Adrenal gland (tissue), 12 donors: Measurements from ENCODE around the gene RAB29. TPM values are rescaled to one million over a fixed set of nuclear protein-coding genes. Genes with fewer than 3 reads are reported as not detected.

Experiments
- DNase-seq, 7 donors: peaks; one replicate each; pipeline ENCODE4 v3.0.0-alpha.2; 2019 to 2020
- H3K27ac ChIP-seq, 5 donors: fragments of 200-600 bp; sonication (generic) in 4 of 5; 1 replicate in 3 of 5; 2 replicates in 2 of 5; pipeline versions ENCODE4 v1.5.1 to v1.8.0; 2016 to 2020; ENCODE audit warnings: mild to moderate bottlenecking in 1 of 5
- H3K27me3 ChIP-seq: fragments of 200-600 bp; 2 replicates; pipeline ENCODE4 v1.8.0; 2021
- H3K36me3 ChIP-seq, 2 donors: fragments of 200-600 bp; replicated peaks in 1 of 2; 1 replicate in 1 of 2; 2 replicates in 1 of 2; pipeline versions ENCODE4 v1.5.1 to v1.8.0; 2018 to 2022
- H3K4me1 ChIP-seq, 2 donors: fragments of 200-600 bp; replicated peaks in 1 of 2; 1 replicate in 1 of 2; 2 replicates in 1 of 2; pipeline versions ENCODE4 v1.5.1 to v1.8.0; 2018 to 2021
- H3K4me3 ChIP-seq, 4 donors: fragments of 200-600 bp; sonication (generic) in 3 of 4; one replicate each; pipeline ENCODE4 v1.5.1; 2016 to 2018
- H3K9me3 ChIP-seq, 3 donors: fragments of 200-600 bp; sonication (generic) in 1 of 3; replicated peaks in 1 of 3; 1 replicate in 2 of 3; 2 replicates in 1 of 3; pipeline versions ENCODE4 v1.5.1 to v1.8.0; 2016 to 2021
- POLR2A ChIP-seq, 2 donors: fragments of 450-650 bp; IDR thresholded peaks; one replicate each; pipeline ENCODE4 v1.6.1; 2017; ENCODE audit warnings: antibody characterized with exemption in 2 of 2, mild to moderate bottlenecking in 2 of 2, moderate library complexity in 1 of 2
- WGBS, 4 donors: extraction: QIAGEN DNeasy Blood & Tissue Kit in 2 of 4; methylation state at CpG; one replicate each; pipeline versions ENCODE4 v1.1.5 to v1.1.7; 2013 to 2017; 5-methylcytosine and 5-hydroxymethylcytosine counted together
- intact Hi-C, 2 donors: fragments of 100-400 bp; cut with DNase I; formaldehyde crosslinking; loops; one replicate each; pipeline versions ENCODE4 v1.14.1 to v1.15.0; 2022 to 2023
- polyA plus RNA-seq, 3 donors: library from polyadenylated mRNA; stranded (reverse); fragments of 200-250 nt in 2 of 3; fragments of 350-450 nt in 1 of 3; fragmentation: Illumina TruSeq in 1 of 3; extraction: RNeasy Lipid Tissue Mini Kit (QIAGEN cat#74804) in 1 of 3; gene quantifications; one replicate each; pipeline ENCODE4 v1.2.3, GENCODE V29; 2013 to 2014
- total RNA-seq, 9 donors: library from RNA; depleted of rRNA in 4 of 9; stranded (reverse); fragments of >200 nt in 4 of 9; fragments of 120-200 nt in 1 of 9; fragmentation: NEBNext Ultra II Directional in 1 of 9; extraction: Animal tissue kit (Norgen Biotek cat#: 25700) in 1 of 9; gene quantifications; one replicate each; pipeline versions ENCODE4 v1.1.0 to v1.2.4, GENCODE V29; 2013 to 2023
- TF ChIP-seq, protein P1 (sequence below), 6 experiments: fragments of 450-650 bp in 4 of 6; fragments of 200-600 bp in 2 of 6; sonication (generic) in 1 of 6; IDR thresholded peaks; 1 replicate in 5 of 6; 2 replicates in 1 of 6; pipeline versions ENCODE4 v1.5.1 to v1.8.0; 2016 to 2021; ENCODE audit warnings: antibody characterized with exemption in 6 of 6, mild to moderate bottlenecking in 2 of 6, moderate library complexity in 1 of 6
- donor health status: healthy with polysubstance abuse.
- donor health status: Bipolar disorder and iron deficiency.
- donor health status: DM: yes; HTN: yes; CAD: no.
- donor health status: DM: no; HTN: no; CAD: no.
- donor health status: DM: no; HTN: no; CAD: no.
- donor health status: DM: yes; HTN: yes; CAD: no.

RAB29 gene
- total and polyA plus RNA-seq, 12 donors = 4.2 to 52.2 (median 24.7) TPM

DNA sequence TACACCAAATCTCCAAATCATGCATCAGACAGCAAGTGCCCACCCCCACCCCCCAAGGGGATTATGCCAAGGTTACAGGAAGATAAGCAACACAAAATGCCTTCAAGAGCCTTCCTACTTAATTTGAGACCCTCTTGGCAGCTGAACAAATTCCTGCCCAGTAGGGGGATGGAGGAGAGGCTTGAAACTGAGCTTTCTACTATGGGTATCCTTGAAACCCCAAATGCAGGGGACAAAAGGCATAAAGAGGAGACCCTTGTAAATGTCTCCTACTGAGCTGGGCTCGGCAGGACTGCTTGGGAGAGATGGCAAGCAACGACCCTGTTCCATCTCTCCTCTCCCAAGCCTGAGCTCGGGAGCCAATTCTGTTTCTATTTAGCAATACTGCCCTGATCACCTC, 34.2 kb upstream of the RAB29 start:
- intact Hi-C loops = no loop called here
- peaks cover 23 to 62% of the 10 kb centered on the region in 2 donors for H3K4me1 ChIP-seq
- TF ChIP-seq, protein P1, sequence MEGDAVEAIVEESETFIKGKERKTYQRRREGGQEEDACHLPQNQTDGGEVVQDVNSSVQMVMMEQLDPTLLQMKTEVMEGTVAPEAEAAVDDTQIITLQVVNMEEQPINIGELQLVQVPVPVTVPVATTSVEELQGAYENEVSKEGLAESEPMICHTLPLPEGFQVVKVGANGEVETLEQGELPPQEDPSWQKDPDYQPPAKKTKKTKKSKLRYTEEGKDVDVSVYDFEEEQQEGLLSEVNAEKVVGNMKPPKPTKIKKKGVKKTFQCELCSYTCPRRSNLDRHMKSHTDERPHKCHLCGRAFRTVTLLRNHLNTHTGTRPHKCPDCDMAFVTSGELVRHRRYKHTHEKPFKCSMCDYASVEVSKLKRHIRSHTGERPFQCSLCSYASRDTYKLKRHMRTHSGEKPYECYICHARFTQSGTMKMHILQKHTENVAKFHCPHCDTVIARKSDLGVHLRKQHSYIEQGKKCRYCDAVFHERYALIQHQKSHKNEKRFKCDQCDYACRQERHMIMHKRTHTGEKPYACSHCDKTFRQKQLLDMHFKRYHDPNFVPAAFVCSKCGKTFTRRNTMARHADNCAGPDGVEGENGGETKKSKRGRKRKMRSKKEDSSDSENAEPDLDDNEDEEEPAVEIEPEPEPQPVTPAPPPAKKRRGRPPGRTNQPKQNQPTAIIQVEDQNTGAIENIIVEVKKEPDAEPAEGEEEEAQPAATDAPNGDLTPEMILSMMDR (IDR thresholded peaks at IDR 0.05) = no peak
- no peak for TF ChIP-seq POLR2A (IDR thresholded peaks at IDR 0.05)
- 55 to 85% (median 70%) methylated on average over 3 of the region's 3 CpGs for WGBS, 4 donors
- no peak overlapping the region for H3K4me3 ChIP-seq
- DNase-seq = no peak
- H3K27me3 ChIP-seq = no peaks in the 10 kb centered on the region
- H3K36me3 ChIP-seq = peaks cover 0 to 9% of the 10 kb centered on the region in 2 donors
- H3K9me3 ChIP-seq = no peaks in the 10 kb centered on the region
- H3K27ac ChIP-seq = no peak overlapping the region

DNA sequence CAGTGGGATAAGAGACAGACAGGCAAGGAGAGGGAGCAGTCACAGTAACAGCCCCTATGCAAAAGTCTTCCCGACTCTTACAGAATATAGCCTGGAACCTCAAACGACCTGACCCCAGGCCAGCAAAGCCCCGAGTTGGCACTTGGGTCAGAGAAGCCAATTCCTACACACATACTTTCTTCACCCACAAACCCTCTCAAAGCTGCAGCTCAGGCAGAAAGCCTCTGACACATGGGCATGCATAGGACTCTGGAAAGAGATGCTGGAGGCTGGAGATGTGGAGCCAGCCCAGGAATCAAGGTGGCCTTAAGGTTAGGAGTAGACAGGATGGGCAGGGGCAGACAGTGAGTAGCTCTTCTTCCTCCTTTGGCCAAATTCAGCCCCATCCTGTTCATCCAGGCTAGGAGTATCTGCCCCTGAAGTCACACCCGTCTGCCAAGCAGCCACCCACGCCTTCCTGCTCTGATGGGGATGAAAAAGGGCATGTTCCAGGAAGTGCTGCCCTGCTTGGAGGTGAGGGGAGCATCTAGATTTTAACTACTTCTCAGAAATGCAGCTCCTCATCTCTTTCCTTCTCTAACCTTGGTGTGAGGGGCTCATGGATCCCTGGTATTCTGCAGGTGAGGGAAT, 29.9 kb upstream of the RAB29 start:
- no peak for DNase-seq
- Histone ChIP-seq H3K4me3 (no peak overlapping the region), H3K4me1 (peaks cover 10 to 33% of the 10 kb centered on the region in 2 donors)

DNA sequence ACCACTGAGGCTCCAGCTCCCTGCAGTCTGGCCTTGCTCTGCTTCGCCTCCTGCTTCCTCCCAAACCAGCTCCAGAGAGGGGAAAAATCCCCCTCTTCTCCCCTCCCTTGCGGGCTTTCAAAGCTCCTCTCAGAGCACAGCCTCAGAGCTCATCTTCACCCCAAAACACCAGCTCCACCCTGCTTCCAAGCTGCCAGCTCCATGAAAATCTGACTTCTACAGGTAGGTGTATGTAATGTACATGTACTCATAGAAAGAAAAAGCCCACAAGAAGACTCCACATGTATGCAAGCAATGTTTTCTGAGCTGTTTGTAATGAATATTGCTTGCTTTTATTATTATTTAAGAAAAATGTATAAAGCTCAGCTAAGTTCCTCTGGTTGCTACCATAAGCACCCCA, 29.3 kb upstream of the RAB29 start:
- Histone ChIP-seq H3K4me3 (no peak overlapping the region), H3K9me3 (no peaks in the 10 kb centered on the region), H3K4me1 (peaks cover 5 to 27% of the 10 kb centered on the region in 2 donors), H3K27ac (no peak overlapping the region), H3K27me3 (no peaks in the 10 kb centered on the region), H3K36me3 (peaks cover 0 to 13% of the 10 kb centered on the region in 2 donors)
- DNase-seq = no peak
- intact Hi-C loops = no loop called here
- TF ChIP-seq, protein P1 (IDR thresholded peaks at IDR 0.05) = no peak
- no peak for TF ChIP-seq POLR2A (IDR thresholded peaks at IDR 0.05)
- 92 to 100% (median 100%) methylated on average over 2 of the region's 2 CpGs for WGBS, 4 donors

More for the DNA sequence above, 29.9 kb upstream of the RAB29 start:
- Histone ChIP-seq H3K27me3 (no peaks in the 10 kb centered on the region), H3K9me3 (no peaks in the 10 kb centered on the region), H3K36me3 (peaks cover 0 to 13% of the 10 kb centered on the region in 2 donors), H3K27ac (no peak overlapping the region)
- TF ChIP-seq POLR2A (IDR thresholded peaks at IDR 0.05) = no peak
- TF ChIP-seq, protein P1 (IDR thresholded peaks at IDR 0.05) = no peak
- intact Hi-C loops = no loop called here
- WGBS, 4 donors = 73 to 86% (median 79%) methylated on average over 5 of the region's 5 CpGs

GRCh38 chr1:205803986-205804385, 28.7 kb upstream of the RAB29 start:
- Histone ChIP-seq H3K9me3 (no peaks in the 10 kb centered on the region), H3K27ac (no peak overlapping the region), H3K36me3 (peaks cover 0 to 19% of the 10 kb centered on the region in 2 donors), H3K4me1 (peaks cover 0 to 21% of the 10 kb centered on the region in 2 donors), H3K4me3 (no peak overlapping the region), H3K27me3 (no peaks in the 10 kb centered on the region)
- TF ChIP-seq, protein P1 (IDR thresholded peaks at IDR 0.05) = no peak
- TF ChIP-seq POLR2A (IDR thresholded peaks at IDR 0.05) = no peak
- intact Hi-C loops = no loop called here
- 72 to 78% (median 75%) methylated on average over 4 of the region's 4 CpGs for WGBS, 4 donors
- DNase-seq = no peak
